PC-3 (cell line): ENCODE measurements around the gene TMEM82. TPM values are rescaled to one million over a fixed set of nuclear protein-coding genes. Genes with fewer than 3 reads are reported as not detected.

ENCODE experiments used
- ATAC-seq: fragments of 200-7000 bp; cut with Tn5 transposase; 2 replicates; pipeline ENCODE4 v1.9.1; 2020; ENCODE audit warnings: mild to moderate bottlenecking, moderate library complexity
- BruUV-seq: library from RNA; stranded (reverse); fragments of 400-500 nt; replicated peaks from 2 replicates; lab custom pipeline; 2021; lab: Mats Ljungman, UMichigan
- CTCF ChIA-PET: fragments of 300-600 bp; sonication (Branson Sonifier 250); formaldehyde crosslinking; loops from one replicate; lab custom pipeline; 2022; ENCODE audit warnings: antibody characterized with exemption; lab: Charles Lee
- POLR2A ChIA-PET: fragments of 300-600 bp; sonication (Branson Sonifier 250); formaldehyde crosslinking; loops from one replicate; lab custom pipeline; 2022; ENCODE audit warnings: antibody characterized with exemption; ENCODE audit not compliant: unreplicated experiment; lab: Charles Lee
- DNase-seq: peaks from one replicate; pipeline ENCODE4 v3.0.0-alpha.2; 2015
- H2AFZ ChIP-seq: fragments of 300-600 bp; sonication (generic); 2 replicates; pipeline ENCODE4 v1.6.0; 2016; ENCODE audit warnings: antibody characterized with exemption, low read length
- H3F3A ChIP-seq: fragments of 300-600 bp; sonication (generic); one replicate; pipeline ENCODE4 v1.6.0; 2017; ENCODE audit warnings: antibody characterized with exemption, low read length, control low read depth, mild to moderate bottlenecking; ENCODE audit not compliant: unreplicated experiment
- H3K27ac ChIP-seq: fragments of 300-600 bp; sonication (generic); 2 replicates; pipeline ENCODE4 v1.5.1; 2016; ENCODE audit warnings: mild to moderate bottlenecking, low read length
- H3K27me3 ChIP-seq: fragments of 300-600 bp; sonication (generic); 2 replicates; pipeline ENCODE4 v1.6.1; 2016; ENCODE audit warnings: low read length, mixed read lengths
- H3K36me3 ChIP-seq: fragments of 300-600 bp; sonication (generic); 2 replicates; pipeline ENCODE4 v1.6.1; 2016; ENCODE audit warnings: low read depth, mixed run types, low read length, mixed read lengths
- H3K4me1 ChIP-seq: fragments of 300-600 bp; sonication (generic); 2 replicates; pipeline ENCODE4 v1.5.1; 2016; ENCODE audit warnings: low read length; ENCODE audit not compliant: insufficient read depth
- H3K4me2 ChIP-seq: fragments of 300-600 bp; sonication (generic); 2 replicates; pipeline ENCODE4 v1.6.0; 2016; ENCODE audit warnings: low read length
- H3K4me3 ChIP-seq: fragments of 300-600 bp; sonication (generic); 2 replicates; pipeline ENCODE4 v1.5.1; 2016; ENCODE audit warnings: mild to moderate bottlenecking, low read length, mixed read lengths
- H3K79me2 ChIP-seq: fragments of 300-600 bp; sonication (generic); 2 replicates; pipeline ENCODE4 v1.6.1; 2017; ENCODE audit warnings: low read length, mixed read lengths
- H3K9ac ChIP-seq: fragments of 300-600 bp; sonication (generic); 2 replicates; pipeline ENCODE4 v1.6.0; 2016; ENCODE audit warnings: mild to moderate bottlenecking, low read length
- H3K9me2 ChIP-seq: fragments of 300-600 bp; sonication (generic); replicated peaks from 2 replicates; pipeline ENCODE4 v1.6.1; 2016; ENCODE audit warnings: mixed run types, low read length, mixed read lengths
- H3K9me3 ChIP-seq: fragments of 300-600 bp; sonication (generic); 2 replicates; pipeline ENCODE4 v1.6.1; 2016; ENCODE audit warnings: low read length, mixed read lengths
- H4K20me1 ChIP-seq: fragments of 300-600 bp; sonication (generic); 2 replicates; pipeline ENCODE4 v1.6.1; 2016; ENCODE audit warnings: low read length, mixed read lengths
- CTCF ChIP-seq: fragments of 300-600 bp; sonication (generic); conservative IDR thresholded peaks from 2 replicates; pipeline ENCODE4 v1.5.1; 2017; ENCODE audit warnings: antibody characterized with exemption, low read depth, mild to moderate bottlenecking, low read length
- EZH2 ChIP-seq: fragments of 300-600 bp; sonication (generic); IDR thresholded peaks from one replicate; pipeline ENCODE4 v1.6.1; 2017; ENCODE audit warnings: antibody characterized with exemption, mild to moderate bottlenecking, low read length; ENCODE audit not compliant: unreplicated experiment
- EZH2phosphoT487 ChIP-seq: fragments of 300-600 bp; sonication (generic); IDR thresholded peaks from 2 replicates; pipeline ENCODE4 v1.6.1; 2018; ENCODE audit warnings: mild to moderate bottlenecking, antibody characterized with exemption, low read length, borderline replicate concordance
- intact Hi-C: fragments of 100-400 bp; cut with micrococcal nuclease; formaldehyde crosslinking; loops from 2 replicates; pipeline ENCODE4 v1.9.0; 2023
- total RNA-seq: library from RNA; depleted of rRNA; stranded (reverse); fragments of >200 nt; gene quantifications from 2 replicates; pipeline ENCODE4 v1.2.3, GENCODE V29; 2014

TMEM82 gene
- total RNA-seq, 1 experiment from 2014 or later, result not detected

- Histone ChIP-seq H3K4me3 (no peak overlapping the region), H3K9ac (no peak overlapping the region), H3K27ac (no peak overlapping the region), H3K9me3 (no peaks in the 10 kb centered on the region), H2AFZ (no peak overlapping the region), H3F3A (no peaks in the 10 kb centered on the region), H3K9me2 (no peaks in the 10 kb centered on the region), H3K4me2 (no peak overlapping the region), H4K20me1 (no peaks in the 10 kb centered on the region), H3K4me1 (peaks cover 20% of the 10 kb centered on the region), H3K79me2 (peaks cover 8% of the 10 kb centered on the region; the same call in 1 of the 2 replicates), H3K36me3 (peaks cover 27% of the 10 kb centered on the region), H3K27me3 (no peaks in the 10 kb centered on the region)
- CTCF ChIA-PET, result no interaction called here
- POLR2A ChIA-PET, result no interaction called here
- DNase-seq, result no peak
- TF ChIP-seq CTCF, result no peak
- TF ChIP-seq EZH2, result no peak
- TF ChIP-seq EZH2phosphoT487, result no peak
- no peak for ATAC-seq
- no TSS peak for BruUV-seq
- intact Hi-C loops, result no loop called here
Measured at GRCh38 chr1:15768388-15768787, 26.1 kb downstream of the TMEM82 start.

- CTCF ChIA-PET, result no interaction called here
- H3K36me3 ChIP-seq, result peaks cover 40% of the 10 kb centered on the region
Measured at GRCh38 chr1:15770313-15770962, 28.1 kb downstream of the TMEM82 start.

More at GRCh38 chr1:15770313-15770962, 28.1 kb downstream of the TMEM82 start:
- H3K27me3 ChIP-seq, result no peaks in the 10 kb centered on the region
- H3K4me1 ChIP-seq, result peaks cover 9% of the 10 kb centered on the region
- BruUV-seq, result no TSS peak
- H3K79me2 ChIP-seq, result no peaks in the 10 kb centered on the region
- POLR2A ChIA-PET, result no interaction called here
- no peak for DNase-seq
- intact Hi-C loops, result no loop called here
- H3F3A ChIP-seq, result no peaks in the 10 kb centered on the region
- no peaks in the 10 kb centered on the region for H4K20me1 ChIP-seq
- ATAC-seq, result no peak
- no peak overlapping the region for H2AFZ ChIP-seq
- no peak overlapping the region for H3K9ac ChIP-seq
- no peak overlapping the region for H3K27ac ChIP-seq
- no peaks in the 10 kb centered on the region for H3K9me3 ChIP-seq
- no peak for TF ChIP-seq CTCF
- no peak for TF ChIP-seq EZH2
- no peak for TF ChIP-seq EZH2phosphoT487
- no peaks in the 10 kb centered on the region for H3K9me2 ChIP-seq
- no peak overlapping the region for H3K4me3 ChIP-seq
- H3K4me2 ChIP-seq, result no peak overlapping the region
